Activated CD4-positive, alpha-beta memory T cell treated with anti-CD3 and anti-CD28 coated beads, Interleukin-2, amount 10 ng/mL, durations not matched to agents 7 days and 5 days (primary cell): ENCODE measurements around the gene TOMM70. TPM values are rescaled to one million over a fixed set of nuclear protein-coding genes. Genes with fewer than 3 reads are reported as not detected.
"Not testable (repeated sequence)": the region's sequence is repeated elsewhere in the genome, so short reads cannot be mapped to it uniquely, and the experiment has no call there.

Source experiments
- CTCF ChIA-PET: fragments of 350-600 bp; sonication (Branson Sonifier 250); formaldehyde crosslinking; loops from one replicate; lab custom pipeline; 2021; ENCODE audit warnings: antibody characterized with exemption, inconsistent platforms; lab: Charles Lee
- POLR2A ChIA-PET: fragments of 350-600 bp; sonication (Branson Sonifier 250); formaldehyde crosslinking; loops from one replicate; lab custom pipeline; 2021; ENCODE audit warnings: antibody characterized with exemption; lab: Charles Lee
- DNase-seq: peaks from one replicate; pipeline ENCODE4 v3.0.0-alpha.2; 2020
- H3K27ac Mint-ChIP-seq: one replicate; pipeline ENCODE4 v1.8.0; 2021; ENCODE audit warnings: mild to moderate bottlenecking, mixed read lengths
- H3K27me3 Mint-ChIP-seq: one replicate; pipeline ENCODE4 v1.8.0; 2021; ENCODE audit warnings: mixed read lengths
- H3K36me3 Mint-ChIP-seq: one replicate; pipeline ENCODE4 v1.8.0; 2021; ENCODE audit warnings: low read depth, mixed read lengths
- H3K4me1 Mint-ChIP-seq: one replicate; pipeline ENCODE4 v1.8.0; 2021; ENCODE audit warnings: mixed read lengths
- H3K4me3 Mint-ChIP-seq: one replicate; pipeline ENCODE4 v1.8.0; 2021; ENCODE audit warnings: mild to moderate bottlenecking, mixed read lengths
- H3K9me3 Mint-ChIP-seq: one replicate; pipeline ENCODE4 v1.8.0; 2021; ENCODE audit warnings: mixed read lengths
- total RNA-seq, 2 experiments: library from RNA; stranded (reverse); gene quantifications; one replicate each; pipeline ENCODE4 v1.2.3, GENCODE V29; 2021

The TOMM70 gene
- total RNA-seq, 2 experiments from 2014 or later: 37.4 to 38.8 TPM

GRCh38 chr3:100352296-100353231 is 48.3 kb downstream of the TOMM70 start:
- no peaks in the 10 kb centered on the region for H3K9me3 Mint-ChIP-seq
- no peak overlapping the region for H3K4me3 Mint-ChIP-seq
- peaks cover 54% of the 10 kb centered on the region for H3K36me3 Mint-ChIP-seq
- ChIA-PET POLR2A (interaction anchor here (0.6 kb wide), 1 partner anchor 152 kb away, joined by 3 read pairs; no protein-coding TSS in a partner anchor), CTCF (no interaction called here)
- DNase-seq: no peak
- no peak overlapping the region for H3K27ac Mint-ChIP-seq
- H3K27me3 Mint-ChIP-seq: no peaks in the 10 kb centered on the region
- no peaks in the 10 kb centered on the region for H3K4me1 Mint-ChIP-seq

GRCh38 chr3:100351770-100352169 is 49.1 kb downstream of the TOMM70 start:
- H3K27ac Mint-ChIP-seq, H3K4me3 Mint-ChIP-seq, H3K27me3 Mint-ChIP-seq, POLR2A ChIA-PET, H3K9me3 Mint-ChIP-seq, H3K4me1 Mint-ChIP-seq, DNase-seq, CTCF ChIA-PET: not testable (repeated sequence)
- peaks cover 57% of the 10 kb centered on the region for H3K36me3 Mint-ChIP-seq

- Mint-ChIP-seq H3K27me3 (no peaks in the 10 kb centered on the region), H3K36me3 (peaks cover 73% of the 10 kb centered on the region), H3K27ac (no peak overlapping the region), H3K4me3 (no peak overlapping the region), H3K4me1 (peaks cover 5% of the 10 kb centered on the region), H3K9me3 (no peaks in the 10 kb centered on the region)
- CTCF ChIA-PET: no interaction called here
- POLR2A ChIA-PET: no interaction called here
- no peak for DNase-seq
Observed at GRCh38 chr3:100348727-100349126, 52.2 kb downstream of the TOMM70 start.

- H3K27ac Mint-ChIP-seq: no peak overlapping the region
- H3K4me1 Mint-ChIP-seq: peaks cover 23% of the 10 kb centered on the region
- ChIA-PET CTCF (no interaction called here), POLR2A (interaction anchor here (2.7 kb wide), 1 partner anchor 15 kb away, joined by 11 read pairs; no protein-coding TSS in a partner anchor)
- peaks cover 45% of the 10 kb centered on the region for H3K36me3 Mint-ChIP-seq
- no peak for DNase-seq
- no peak overlapping the region for H3K4me3 Mint-ChIP-seq
- no peaks in the 10 kb centered on the region for H3K9me3 Mint-ChIP-seq
- no peaks in the 10 kb centered on the region for H3K27me3 Mint-ChIP-seq
Observed at GRCh38 chr3:100340527-100340926, 60.4 kb downstream of the TOMM70 start.

- DNase-seq: no peak
- H3K27me3 Mint-ChIP-seq: no peaks in the 10 kb centered on the region
- H3K4me3 Mint-ChIP-seq: no peak overlapping the region
- H3K27ac Mint-ChIP-seq: no peak overlapping the region
- H3K36me3 Mint-ChIP-seq: peaks cover 41% of the 10 kb centered on the region
- ChIA-PET CTCF (interaction anchor here (2.0 kb wide), 1 partner anchor 17 kb away, joined by 6 read pairs; no protein-coding TSS in a partner anchor), POLR2A (interaction anchor here (2.7 kb wide), 1 partner anchor 16 kb away, joined by 11 read pairs; no protein-coding TSS in a partner anchor)
- no peaks in the 10 kb centered on the region for H3K9me3 Mint-ChIP-seq
- H3K4me1 Mint-ChIP-seq: peaks cover 29% of the 10 kb centered on the region
Observed at GRCh38 chr3:100339786-100340185, 61.1 kb downstream of the TOMM70 start.

GRCh38 chr3:100338911-100339310 is 62.0 kb downstream of the TOMM70 start:
- Mint-ChIP-seq H3K27me3 (no peaks in the 10 kb centered on the region), H3K9me3 (no peaks in the 10 kb centered on the region), H3K4me3 (no peak overlapping the region), H3K27ac (no peak overlapping the region), H3K4me1 (peaks cover 32% of the 10 kb centered on the region), H3K36me3 (peaks cover 34% of the 10 kb centered on the region)
- CTCF ChIA-PET: interaction anchor here (0.5 to 2.0 kb wide), 3 partner anchors 9 to 22 kb away, joined by 3 to 6 read pairs (median 3); no protein-coding TSS in a partner anchor
- DNase-seq: no peak
- POLR2A ChIA-PET: interaction anchor here (0.6 to 2.7 kb wide), 2 partner anchors 16 to 62 kb away, joined by 3 to 11 read pairs; partner anchors contain the start of genes LNP1 and TOMM70

- CTCF ChIA-PET: interaction anchor here (1.0 to 1.6 kb wide), 2 partner anchors 8 to 20 kb away, joined by 3 to 8 read pairs; no protein-coding TSS in a partner anchor
- H3K9me3 Mint-ChIP-seq, H3K27ac Mint-ChIP-seq, H3K27me3 Mint-ChIP-seq, DNase-seq: not testable (repeated sequence)
- H3K4me3 Mint-ChIP-seq: peak overlapping the region; percentile 88
- H3K4me1 Mint-ChIP-seq: peaks cover 23% of the 10 kb centered on the region
- POLR2A ChIA-PET: interaction anchor here (1.4 to 3.7 kb wide), 2 partner anchors 10 to 65 kb away, joined by 8 to 44 read pairs; partner anchors contain the start of genes LNP1 and TOMM70
- H3K36me3 Mint-ChIP-seq: peaks cover 17% of the 10 kb centered on the region
Observed at GRCh38 chr3:100336229-100336628, 64.7 kb downstream of the TOMM70 start.

- peak overlapping the region; percentile 84 for H3K27ac Mint-ChIP-seq
- DNase-seq: no peak
- H3K4me3 Mint-ChIP-seq: peak overlapping the region; percentile 88
- H3K9me3 Mint-ChIP-seq: no peaks in the 10 kb centered on the region
- peaks cover 23% of the 10 kb centered on the region for H3K4me1 Mint-ChIP-seq
- POLR2A ChIA-PET: interaction anchor here (0.7 to 3.7 kb wide), 8 partner anchors 8 to 374 kb away, joined by 3 to 44 read pairs (median 3); partner anchors contain the start of genes LNP1, TFG and TOMM70
- H3K27me3 Mint-ChIP-seq: no peaks in the 10 kb centered on the region
- CTCF ChIA-PET: interaction anchor here (0.7 to 1.7 kb wide), 5 partner anchors 9 to 504 kb away, joined by 3 to 8 read pairs (median 4); partner anchors contain the start of genes LNP1 and TOMM70
- peaks cover 11% of the 10 kb centered on the region for H3K36me3 Mint-ChIP-seq
Observed at GRCh38 chr3:100335434-100335833, 65.5 kb downstream of the TOMM70 start.

GRCh38 chr3:100334488-100335351 is 66.2 kb downstream of the TOMM70 start, which contains the start of gene NIT2:
TSS of gene NIT2 (plus strand) at chr3:100334757. CDS start at chr3:100334792, 35 bp downstream.
- ChIA-PET POLR2A (interaction anchor here (0.7 to 3.7 kb wide), 11 partner anchors 9 to 374 kb away, joined by 3 to 44 read pairs (median 3); partner anchors contain the start of genes LNP1, TFG and TOMM70), CTCF (interaction anchor here (0.7 to 1.7 kb wide), 7 partner anchors 12 to 503 kb away, joined by 3 to 8 read pairs (median 3); partner anchors contain the start of genes LNP1 and TOMM70)
- H3K4me3 Mint-ChIP-seq: peak within 1 kb of the TSS; percentile 88
- H3K36me3 Mint-ChIP-seq: peaks cover 11% of the 10 kb centered on the region
- H3K9me3 Mint-ChIP-seq: no peaks in the 10 kb centered on the region
- peak; percentile 83 for DNase-seq
- H3K27me3 Mint-ChIP-seq: no peaks in the 10 kb centered on the region
- peaks cover 23% of the 10 kb centered on the region for H3K4me1 Mint-ChIP-seq
- H3K27ac Mint-ChIP-seq: peak within 1 kb of the TSS; percentile 84

GRCh38 chr3:100333970-100334487 is 66.9 kb downstream of the TOMM70 start:
- DNase-seq: no peak
- Mint-ChIP-seq H3K4me3 (peak overlapping the region; percentile 76), H3K36me3 (peaks cover 4% of the 10 kb centered on the region), H3K4me1 (peaks cover 23% of the 10 kb centered on the region), H3K9me3 (no peaks in the 10 kb centered on the region), H3K27ac (peak overlapping the region; percentile 36), H3K27me3 (no peaks in the 10 kb centered on the region)
- ChIA-PET POLR2A (interaction anchor here (0.7 to 3.7 kb wide), 6 partner anchors 10 to 68 kb away, joined by 3 to 44 read pairs (median 3); partner anchors contain the start of genes LNP1 and TOMM70), CTCF (interaction anchor here (0.7 to 1.8 kb wide), 5 partner anchors 9 to 508 kb away, joined by 3 to 5 read pairs (median 4); partner anchors contain the start of genes LNP1 and TOMM70)

- no peak overlapping the region for H3K4me3 Mint-ChIP-seq
Observed at GRCh38 chr3:100333051-100333450, 67.8 kb downstream of the TOMM70 start.

More at GRCh38 chr3:100333051-100333450, 67.8 kb downstream of the TOMM70 start:
- Mint-ChIP-seq H3K27me3 (no peaks in the 10 kb centered on the region), H3K27ac (no peak overlapping the region), H3K4me1 (peaks cover 23% of the 10 kb centered on the region), H3K36me3 (no peaks in the 10 kb centered on the region), H3K9me3 (no peaks in the 10 kb centered on the region)
- no peak for DNase-seq
- ChIA-PET POLR2A (interaction anchor here (2.7 kb wide), 1 partner anchor 69 kb away, joined by 13 read pairs; the partner anchor contains the start of genes LNP1 and TOMM70), CTCF (interaction anchor here (0.5 to 1.8 kb wide), 3 partner anchors 10 to 507 kb away, joined by 3 to 5 read pairs (median 4); no protein-coding TSS in a partner anchor)
